Measurements from ENCODE around the gene EPB41. TPM values are rescaled to one million over a fixed set of nuclear protein-coding genes. Genes with fewer than 3 reads are reported as not detected.
"Not testable (repeated sequence)": the region's sequence is repeated elsewhere in the genome, so short reads cannot be mapped to it uniquely, and the experiment has no call there.

EPB41 gene
- total RNA-seq, 1 experiment from 2014 or later: 14.5 TPM

DNA sequence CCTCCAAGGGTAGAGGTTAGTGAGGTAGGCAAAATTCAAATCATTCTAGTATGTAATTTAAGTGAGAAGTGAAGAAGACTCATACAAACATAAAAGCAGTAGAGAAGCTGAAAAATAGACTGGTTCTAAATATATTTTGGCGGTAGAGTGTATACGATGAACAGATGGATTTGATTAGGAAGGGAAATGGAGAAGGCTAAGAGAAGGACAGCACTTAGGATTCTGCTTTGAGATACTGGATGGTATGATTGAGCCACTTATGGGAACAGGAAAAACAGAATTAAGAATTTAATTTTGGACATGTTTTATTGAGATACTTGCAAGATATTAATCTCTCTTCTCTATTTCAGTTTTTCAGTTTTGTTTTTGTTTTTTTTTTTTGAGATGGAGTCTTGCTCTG lies 60.1 kb downstream of the EPB41 start:
- DNase-seq (ENCODE audit: low read depth): no peak

DNA sequence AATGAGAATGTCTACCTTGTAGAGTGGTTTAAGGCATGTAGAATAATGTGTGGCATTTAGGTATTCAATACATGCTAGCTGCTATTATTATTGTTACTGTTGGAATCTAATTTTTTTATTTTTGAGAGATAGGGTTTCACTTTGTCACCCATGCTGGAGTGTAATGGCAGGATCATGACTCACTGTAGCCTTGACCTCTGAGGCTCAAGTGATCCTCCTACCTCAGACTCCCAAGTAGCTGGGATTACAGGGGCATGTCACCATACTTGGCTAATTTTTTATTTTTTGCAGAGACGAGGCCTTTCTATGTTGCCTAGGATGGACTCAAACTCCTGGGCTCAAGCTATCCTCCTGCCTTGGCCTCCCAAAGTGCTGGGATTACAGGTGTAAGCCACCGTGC lies 61.9 kb downstream of the EPB41 start:
- no peak for DNase-seq (ENCODE audit: low read depth)

DNA sequence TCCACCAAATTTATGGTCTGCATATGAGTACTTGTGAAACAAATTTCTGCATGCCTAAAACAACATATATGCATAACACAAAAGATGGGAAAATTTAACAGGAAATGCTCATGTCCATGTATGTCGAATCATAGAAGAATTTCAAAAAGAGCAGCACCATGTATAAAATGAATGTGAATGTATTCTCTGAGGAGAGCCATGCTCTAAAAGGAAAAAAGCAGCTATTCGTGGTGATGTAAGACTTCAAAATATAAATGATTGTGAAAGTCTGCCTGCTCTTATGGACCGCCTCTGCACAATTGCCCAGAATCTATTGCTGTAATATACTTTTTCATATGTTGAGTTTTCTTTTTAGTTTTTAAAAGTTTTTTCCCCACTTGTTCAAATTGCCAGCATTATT lies 66.8 kb downstream of the EPB41 start:
- no peak for DNase-seq (ENCODE audit: low read depth)

DNA sequence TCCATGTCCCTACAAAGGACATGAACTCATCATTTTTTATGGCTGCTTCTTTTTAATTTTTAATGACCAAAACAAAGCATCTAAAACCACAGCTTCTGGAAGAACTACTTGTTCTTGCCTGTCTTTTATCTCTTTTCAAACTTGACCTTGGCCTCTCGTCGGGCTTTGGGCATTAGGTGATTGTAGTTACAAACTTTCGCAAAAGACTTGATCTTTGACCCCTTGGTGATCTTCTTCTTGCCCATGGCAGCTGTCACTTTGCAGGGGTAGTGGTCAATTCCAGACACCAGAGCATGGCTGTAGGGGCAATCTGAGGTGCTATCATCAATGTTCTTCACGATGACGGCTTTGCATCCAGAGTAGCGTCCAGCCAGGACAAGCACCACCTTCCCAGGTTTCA lies 67.8 kb downstream of the EPB41 start:
- DNase-seq (ENCODE audit: low read depth): no peak

DNA sequence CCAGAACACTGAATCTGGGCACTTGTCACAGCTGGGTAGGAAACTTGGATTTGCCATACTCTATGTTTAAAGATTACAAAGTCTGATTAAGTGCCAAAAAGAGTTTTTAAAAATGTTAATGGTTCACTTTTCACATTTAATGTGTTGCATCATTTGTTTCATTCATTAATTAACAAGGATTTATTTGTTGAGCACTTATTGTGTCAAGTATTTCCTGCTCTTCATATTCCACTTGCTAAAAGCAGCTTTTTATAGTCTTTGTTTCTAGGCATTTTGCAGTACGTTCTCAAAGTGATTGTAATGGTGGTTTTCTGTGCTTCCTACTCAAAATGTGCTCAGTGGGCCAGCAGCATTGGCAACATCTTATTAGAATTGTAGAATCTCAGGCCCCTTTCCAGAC lies 68.7 kb downstream of the EPB41 start:
- no peak for DNase-seq (ENCODE audit: low read depth)

DNA sequence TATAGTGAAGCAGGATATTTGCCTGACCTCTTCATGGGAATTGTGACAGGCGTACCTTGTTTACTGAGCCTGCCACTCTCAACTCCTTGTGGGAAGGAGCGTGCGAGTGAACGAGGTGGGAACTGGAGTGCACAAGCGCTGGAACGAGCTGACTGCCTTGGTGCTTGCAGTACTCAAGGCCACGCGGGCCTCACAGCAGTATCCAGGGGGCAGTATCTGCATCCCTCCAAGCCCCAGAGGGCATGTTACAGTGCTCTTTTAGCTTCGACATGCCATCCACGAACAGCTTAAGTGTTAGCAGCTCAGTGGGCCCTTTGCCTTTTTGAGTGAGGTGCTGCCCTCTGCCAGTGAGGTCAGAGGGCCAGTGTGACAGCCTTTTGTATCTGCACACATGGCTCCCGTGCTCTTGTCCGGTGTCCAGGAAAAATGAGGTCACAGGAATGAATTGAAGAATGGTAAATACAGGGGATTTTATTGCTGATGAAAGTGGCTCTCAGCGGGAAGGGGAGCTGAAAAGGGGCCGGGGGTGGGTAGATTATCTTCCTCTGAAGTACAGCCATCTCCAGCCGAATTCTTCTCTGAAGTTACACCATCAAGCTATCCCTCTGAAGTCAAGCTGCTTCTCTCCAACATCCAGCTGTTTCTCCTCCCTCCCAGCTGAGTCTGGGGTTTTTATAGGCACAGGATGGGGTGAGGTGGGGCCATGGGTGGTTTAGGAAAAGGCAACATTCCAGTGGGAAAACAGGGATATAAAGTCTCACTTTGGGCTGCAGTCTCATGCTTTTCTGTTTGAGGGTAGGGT lies 69.3 kb downstream of the EPB41 start:
- DNase-seq (ENCODE audit: low read depth): no peak

DNA sequence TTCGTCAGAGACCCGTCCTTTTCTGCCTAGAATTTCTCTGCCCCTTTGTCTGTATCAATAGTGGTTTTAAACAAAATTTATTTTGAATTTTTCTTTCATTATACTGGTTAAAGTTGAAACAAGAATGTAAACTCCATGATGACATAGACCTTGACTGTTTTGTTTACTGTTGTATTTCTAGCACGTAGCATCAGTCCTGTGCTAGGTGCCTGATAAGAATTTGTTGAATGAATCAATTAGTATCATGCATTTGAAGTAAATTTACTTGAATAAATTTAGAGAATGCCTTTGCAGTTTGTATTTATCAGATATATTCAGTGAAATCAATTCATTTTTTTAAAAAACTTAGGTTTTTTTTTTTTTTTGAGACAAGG lies 69.9 kb downstream of the EPB41 start:
- DNase-seq (ENCODE audit: low read depth): no peak

DNA sequence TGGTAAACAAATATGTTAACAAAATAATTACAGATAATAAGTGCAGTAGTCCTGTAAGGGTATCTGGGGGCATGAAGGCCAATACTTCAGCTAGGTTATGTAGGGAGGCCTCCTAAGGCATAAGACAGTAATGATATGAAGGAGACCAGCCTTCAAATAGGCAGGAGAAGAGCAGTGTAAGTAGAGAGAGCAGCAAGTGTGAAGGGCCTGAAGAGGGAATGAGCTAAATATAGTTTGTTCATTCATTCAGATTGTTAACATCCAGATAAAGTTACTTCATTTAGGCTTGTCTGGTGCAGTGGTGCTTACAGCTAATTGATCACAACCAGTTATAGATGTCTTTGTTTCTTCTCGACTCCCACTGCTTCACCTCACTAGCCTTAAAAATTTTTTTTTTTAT lies 71.1 kb downstream of the EPB41 start:
- DNase-seq (ENCODE audit: low read depth): no peak

DNA sequence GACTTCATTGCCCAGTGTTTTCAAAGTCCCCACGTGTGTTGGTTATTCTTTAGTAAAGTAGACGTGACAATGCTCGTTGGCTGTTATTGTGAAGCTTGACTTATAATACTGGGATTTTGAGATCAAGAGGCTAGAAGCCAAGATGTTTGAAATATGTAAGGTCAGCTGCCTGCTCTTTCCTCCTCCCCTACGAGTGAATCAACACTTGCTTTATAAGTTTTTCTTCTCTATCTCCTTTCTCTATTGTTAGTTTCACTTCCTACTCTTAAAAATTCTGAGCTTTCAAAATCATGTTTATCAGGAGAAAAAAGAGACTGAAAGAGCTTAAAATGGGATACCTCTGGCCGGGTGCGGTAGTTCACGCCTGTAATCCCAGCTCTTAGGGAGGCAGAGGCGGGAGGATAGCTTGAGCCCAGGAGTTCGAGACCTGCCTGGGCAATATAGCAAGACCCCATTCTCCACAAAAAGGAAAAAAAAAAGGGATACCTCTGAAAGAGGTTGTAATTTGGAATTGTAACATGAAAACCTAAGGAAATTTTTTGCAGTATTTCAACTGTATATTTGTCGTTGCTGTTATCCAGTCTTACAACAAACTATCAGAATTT lies 72.0 kb downstream of the EPB41 start:
- DNase-seq (ENCODE audit: low read depth): no peak

DNA sequence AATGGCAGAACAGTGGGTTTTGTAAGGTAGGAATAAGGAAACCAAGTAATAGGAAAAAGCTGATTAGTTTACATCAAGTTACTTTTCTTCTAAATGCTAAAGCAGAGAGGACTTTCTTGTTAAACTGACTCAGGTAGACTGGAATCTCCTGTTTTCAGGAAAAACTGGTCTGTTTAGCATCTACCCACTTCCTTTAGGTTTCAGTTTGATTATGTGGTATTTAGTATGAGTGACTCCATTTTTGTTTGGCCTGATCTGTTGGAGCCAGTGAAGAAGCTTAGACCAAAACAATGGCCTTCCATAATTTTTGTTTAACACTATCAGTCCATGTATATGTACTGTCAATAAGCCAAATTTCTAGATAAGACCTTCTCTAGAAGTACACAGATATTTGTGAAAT lies 88.4 kb downstream of the EPB41 start:
- no peak for DNase-seq (ENCODE audit: low read depth)

DNA sequence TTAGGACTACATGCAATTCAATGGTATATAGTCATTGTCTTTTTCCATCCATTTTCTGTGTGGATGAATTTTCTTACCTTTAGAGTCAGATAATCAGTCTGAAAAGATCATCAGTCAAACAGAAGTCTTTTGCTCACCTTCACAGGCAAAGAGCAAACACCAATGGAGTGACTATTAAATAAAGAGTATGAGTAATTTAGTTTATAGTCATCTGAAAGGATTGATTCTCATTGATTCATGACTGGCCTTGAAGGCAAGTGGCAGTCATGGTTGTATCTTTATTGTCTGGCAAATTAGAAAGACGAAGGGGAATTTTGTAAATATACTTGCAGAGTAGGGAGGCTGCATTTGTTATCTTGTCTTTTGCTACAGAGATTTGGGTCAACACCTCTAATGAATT lies 89.9 kb downstream of the EPB41 start:
- DNase-seq (ENCODE audit: low read depth): no peak

DNA sequence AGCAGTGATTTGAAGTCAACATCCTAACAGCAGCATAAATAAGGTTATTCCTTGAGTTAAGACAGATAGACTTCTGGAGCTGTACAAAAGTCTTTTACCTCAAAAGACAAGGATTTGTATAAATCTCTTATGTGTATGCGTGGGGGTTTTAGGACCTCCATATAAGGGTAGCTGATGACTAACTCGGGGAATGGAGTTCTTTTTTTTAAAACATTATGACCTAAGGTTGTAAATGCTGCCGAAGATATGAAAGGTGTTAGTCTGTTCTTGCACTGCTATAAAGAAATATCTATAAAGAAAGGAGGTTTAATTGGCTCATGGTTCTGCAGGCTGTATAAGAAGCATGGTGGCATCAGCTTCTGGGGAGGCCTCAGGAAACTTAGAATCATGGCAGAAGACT lies 90.4 kb downstream of the EPB41 start:
- DNase-seq (ENCODE audit: low read depth): no peak

DNA sequence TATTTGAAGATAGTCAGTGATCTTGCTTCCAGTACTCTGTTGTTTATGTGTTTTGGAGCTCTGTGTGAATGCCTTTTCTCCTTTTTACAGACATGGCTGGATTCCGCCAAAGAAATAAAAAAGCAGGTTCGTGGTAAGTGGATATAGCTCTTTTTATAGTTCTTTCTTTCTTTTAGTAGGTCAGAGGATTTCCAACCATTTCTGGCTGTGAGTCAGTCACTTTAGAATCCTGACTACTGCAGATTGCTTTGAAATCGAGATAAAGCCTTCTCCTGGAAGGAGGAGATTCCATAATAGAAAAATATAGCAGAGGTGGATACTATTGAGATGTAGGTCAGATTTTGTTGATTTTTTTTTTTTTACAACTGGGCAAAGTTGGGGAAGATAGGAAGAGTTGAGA lies 97.4 kb downstream of the EPB41 start:
- DNase-seq (ENCODE audit: low read depth): no peak

DNA sequence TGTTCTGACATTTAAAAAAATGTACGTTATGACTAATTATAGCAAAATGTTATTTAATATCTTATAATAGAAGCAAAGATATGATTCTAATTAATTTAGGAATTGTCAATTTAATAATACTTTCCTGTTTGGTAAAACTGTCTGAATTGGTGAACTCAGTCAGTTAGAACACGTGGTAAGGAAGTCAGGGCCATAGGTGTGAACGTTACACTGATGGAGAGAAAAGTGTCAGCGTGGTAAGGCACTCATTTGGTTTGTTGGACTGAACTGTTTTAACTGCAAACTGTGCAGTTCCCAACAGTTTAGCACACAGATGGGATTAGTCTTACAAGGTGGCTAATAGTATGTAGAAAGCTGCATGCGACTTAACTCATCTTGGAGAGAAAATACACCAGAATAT lies 102.9 kb downstream of the EPB41 start:
- DNase-seq (ENCODE audit: low read depth): no peak

DNA sequence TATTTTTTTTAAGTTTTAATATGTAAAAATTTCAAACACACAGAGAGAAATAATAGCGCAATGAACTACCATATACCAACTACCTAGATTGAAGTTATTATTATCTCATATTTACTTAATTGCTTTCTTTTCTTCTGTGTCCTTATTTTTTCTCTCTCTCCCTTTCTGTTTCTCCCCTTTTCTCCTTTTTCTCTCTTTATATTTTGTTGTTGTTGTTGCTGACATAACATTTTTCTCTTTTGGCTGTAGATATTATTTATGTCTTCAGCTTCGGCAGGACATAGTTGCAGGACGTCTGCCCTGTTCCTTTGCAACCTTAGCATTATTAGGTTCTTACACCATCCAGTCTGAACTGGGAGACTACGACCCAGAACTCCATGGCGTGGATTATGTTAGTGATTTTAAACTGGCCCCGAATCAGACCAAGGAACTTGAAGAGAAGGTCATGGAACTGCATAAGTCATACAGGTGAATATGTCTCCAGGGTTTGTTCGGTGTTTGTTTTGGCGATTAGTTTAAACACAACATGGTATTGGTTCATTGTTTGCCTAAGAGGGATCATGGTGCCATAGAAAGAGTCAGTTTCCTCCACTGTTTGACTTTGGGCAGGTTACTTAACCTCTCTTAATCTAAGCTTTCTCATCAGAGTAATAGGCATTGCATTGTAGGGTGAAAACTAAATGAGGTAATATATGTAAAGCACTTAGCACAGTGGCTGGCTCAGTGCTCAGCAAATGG lies 103.8 kb downstream of the EPB41 start:
- no peak for DNase-seq (ENCODE audit: low read depth)

DNA sequence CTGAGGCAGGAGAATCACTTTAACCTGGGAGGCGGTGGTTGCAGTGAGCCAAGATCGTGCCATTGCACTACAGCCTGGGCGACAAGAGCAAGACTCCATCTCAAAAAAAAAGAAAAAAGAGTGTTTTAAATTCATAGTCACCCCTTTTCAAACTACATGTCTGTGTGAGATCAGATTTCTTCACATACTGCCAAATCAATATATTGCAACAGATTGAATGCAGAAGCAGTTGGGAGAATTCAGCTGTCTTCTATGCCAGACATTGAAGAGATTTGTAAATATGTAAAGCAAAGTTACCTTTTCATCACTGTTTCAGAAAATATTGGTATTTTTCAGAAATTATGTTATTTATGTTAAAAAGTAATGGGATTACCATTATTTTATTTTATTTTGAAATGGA lies 108.3 kb downstream of the EPB41 start:
- no peak for DNase-seq (ENCODE audit: low read depth)

DNA sequence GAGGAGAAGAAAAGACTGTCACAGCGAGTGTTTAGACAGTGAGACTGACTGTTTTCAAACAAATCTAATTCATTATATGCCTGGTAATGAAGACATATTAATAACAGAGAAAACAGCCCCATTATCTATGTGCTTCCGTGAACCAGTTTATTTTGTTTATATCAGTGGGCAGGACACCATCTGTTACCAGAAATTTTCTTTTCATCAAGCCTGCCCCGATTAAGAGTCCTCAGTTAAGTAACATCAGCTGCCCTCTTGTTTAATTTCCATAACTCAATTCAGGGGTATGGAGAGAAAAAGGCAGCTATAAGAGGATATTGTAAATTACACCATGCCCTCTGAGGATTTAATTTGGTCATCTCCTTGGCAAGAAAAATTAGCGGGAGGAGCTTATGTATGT lies 115.3 kb downstream of the EPB41 start:
- no peak for DNase-seq (ENCODE audit: low read depth)

DNA sequence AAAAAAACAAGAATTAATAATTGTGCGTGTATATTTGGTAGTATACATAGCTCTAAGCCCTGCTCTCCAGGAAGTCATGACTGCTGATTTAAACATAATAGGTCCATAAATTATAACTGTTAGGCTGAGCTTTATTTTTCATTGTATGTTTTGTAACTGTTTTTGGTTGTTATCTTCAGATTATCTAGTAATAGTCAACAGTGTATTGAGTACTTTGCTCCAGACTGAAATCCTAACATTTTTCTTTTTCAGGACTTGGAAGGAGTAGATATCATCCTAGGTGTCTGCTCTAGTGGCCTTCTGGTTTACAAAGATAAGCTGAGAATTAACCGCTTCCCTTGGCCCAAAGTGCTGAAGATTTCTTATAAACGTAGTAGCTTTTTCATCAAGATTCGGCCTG lies 118.5 kb downstream of the EPB41 start:
- DNase-seq (ENCODE audit: low read depth): no peak

DNA sequence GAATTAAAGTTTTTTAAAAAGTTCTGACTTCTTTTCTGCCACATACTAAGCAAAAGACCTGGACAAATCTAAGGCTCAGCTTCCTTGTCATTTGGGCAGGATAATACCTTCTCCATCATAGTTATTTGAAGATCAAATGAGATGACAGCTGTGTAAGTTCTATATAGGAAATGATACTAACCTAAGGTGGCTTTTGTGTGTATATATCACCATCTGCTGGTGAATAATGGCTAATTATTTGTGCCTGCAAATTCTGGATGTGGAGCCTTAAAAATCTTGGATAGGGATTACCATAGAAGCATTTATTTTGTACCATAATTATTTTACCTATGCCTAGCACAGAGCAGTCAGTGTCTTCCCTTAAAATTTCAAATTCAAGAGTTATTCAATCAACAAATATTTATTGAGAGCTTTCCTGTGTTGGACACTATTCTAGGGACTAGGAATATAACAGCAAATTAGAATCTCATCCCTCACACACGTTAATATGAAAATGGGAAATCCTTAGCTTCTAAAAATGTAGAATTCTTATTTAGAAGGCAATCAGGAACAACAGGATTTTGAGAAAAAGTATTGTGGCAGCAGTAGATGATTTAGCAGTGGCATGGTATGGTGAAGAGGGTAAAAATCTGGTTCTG lies 119.6 kb downstream of the EPB41 start:
- peak; percentile 58 for DNase-seq (ENCODE audit: low read depth)

DNA sequence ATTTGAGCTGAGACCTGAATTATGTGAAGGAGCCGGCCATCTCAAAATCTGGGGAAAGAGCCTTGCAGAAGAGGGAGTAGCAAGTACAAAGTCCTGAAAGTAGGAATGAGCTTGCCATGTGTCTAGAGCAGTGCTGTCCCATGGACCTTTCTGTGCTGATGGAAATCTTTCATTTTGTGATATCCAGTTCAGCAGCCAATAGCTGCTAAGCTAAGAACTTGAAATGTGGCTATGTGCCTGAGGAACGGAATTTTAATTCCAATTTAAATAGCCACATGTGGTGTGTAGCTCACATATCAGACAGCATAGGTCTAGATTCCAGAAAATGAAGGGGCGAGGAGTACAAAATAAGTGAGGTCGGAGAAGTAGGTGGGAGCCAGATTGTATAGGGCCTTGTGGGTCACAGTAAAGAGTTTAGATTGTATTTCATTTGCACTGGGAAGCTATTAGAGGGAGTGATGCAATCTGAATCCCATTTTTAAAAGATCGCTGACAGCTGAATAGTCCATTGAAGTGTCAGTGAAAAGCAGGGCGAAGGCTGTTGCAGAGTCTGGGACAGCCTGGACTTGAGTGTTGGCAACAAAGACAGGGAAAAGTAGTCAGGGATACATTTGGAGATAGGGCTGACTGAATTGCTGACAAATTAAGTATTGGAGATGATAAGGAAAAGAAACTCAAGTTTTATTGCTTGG lies 129.1 kb downstream of the EPB41 start:
- no peak for DNase-seq (ENCODE audit: low read depth)

DNA sequence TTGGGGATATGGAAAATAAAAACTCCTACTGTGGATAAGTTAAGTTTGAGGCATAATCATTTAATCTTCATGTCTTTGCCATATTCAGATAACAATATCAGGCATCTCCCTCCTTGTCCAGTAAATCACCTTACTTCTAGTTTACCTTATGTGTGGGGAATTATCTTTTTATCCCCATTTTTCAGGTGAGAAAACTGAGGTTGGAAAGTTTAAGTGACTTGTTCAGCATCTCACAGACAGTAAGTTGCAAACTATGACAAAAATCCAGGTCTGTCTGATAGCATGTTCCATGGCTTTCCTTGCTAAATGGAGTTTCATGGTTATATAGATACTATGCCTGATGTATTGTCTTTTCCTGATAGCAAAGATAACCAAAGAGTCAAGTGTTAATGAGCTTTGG lies 129.6 kb downstream of the EPB41 start:
- DNase-seq (ENCODE audit: low read depth): no peak

DNA sequence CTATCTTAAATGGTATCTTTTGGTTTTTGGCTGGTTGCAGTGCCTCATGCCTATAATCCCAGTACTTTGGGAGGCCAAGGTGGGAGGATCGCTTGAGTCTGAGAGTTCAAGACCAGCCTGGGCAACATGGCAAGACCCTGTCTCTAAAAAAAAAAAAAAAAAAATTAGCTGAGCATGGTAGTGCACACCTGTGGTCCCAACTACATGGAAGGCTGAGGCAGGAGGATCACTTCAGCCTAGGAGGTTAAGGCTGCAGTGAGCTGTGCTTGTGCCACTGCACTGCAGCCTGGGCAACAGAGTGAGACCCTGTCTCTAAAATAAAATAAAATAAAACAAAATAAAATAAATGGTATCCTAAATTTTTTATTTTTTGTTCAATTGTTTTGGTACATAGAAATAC lies 131.3 kb downstream of the EPB41 start:
- not testable (repeated sequence) for DNase-seq (ENCODE audit: low read depth)
